ENCODE data around the gene PLEKHH1.

GRCh38 chr14:67586369-67586768 is 53.3 kb downstream of the PLEKHH1 start:
- TF ChIP-seq GTF2F1 (IDR thresholded peaks at IDR 0.05; ENCODE audit: borderline replicate concordance, low read depth, low read length), result no peak
- no peak for TF ChIP-seq CTCF (IDR thresholded peaks at IDR 0.05; ENCODE audit: control extremely low read depth in 1 of 3, insufficient read depth in 1 of 3, low read depth in 1 of 3, low read length in 3 of 3)
- no peak for TF ChIP-seq ZNF274 (IDR thresholded peaks at IDR 0.05; ENCODE audit: borderline replicate concordance, extremely low read depth, low read length)
- TF ChIP-seq JUN (IDR thresholded peaks at IDR 0.05; ENCODE audit: low read depth, low read length), result no peak
- TF ChIP-seq POLR2A (IDR thresholded peaks at IDR 0.05; ENCODE audit: control extremely low read depth in 1 of 2, low read depth in 2 of 2, low read length in 2 of 2), result no peak
- no peak for TF ChIP-seq MAFK (IDR thresholded peaks at IDR 0.05; ENCODE audit: low read depth, low read length)
- TF ChIP-seq YY1 (IDR thresholded peaks at IDR 0.05; ENCODE audit: low read depth, low read length), result no peak
- TF ChIP-seq, protein P1, sequence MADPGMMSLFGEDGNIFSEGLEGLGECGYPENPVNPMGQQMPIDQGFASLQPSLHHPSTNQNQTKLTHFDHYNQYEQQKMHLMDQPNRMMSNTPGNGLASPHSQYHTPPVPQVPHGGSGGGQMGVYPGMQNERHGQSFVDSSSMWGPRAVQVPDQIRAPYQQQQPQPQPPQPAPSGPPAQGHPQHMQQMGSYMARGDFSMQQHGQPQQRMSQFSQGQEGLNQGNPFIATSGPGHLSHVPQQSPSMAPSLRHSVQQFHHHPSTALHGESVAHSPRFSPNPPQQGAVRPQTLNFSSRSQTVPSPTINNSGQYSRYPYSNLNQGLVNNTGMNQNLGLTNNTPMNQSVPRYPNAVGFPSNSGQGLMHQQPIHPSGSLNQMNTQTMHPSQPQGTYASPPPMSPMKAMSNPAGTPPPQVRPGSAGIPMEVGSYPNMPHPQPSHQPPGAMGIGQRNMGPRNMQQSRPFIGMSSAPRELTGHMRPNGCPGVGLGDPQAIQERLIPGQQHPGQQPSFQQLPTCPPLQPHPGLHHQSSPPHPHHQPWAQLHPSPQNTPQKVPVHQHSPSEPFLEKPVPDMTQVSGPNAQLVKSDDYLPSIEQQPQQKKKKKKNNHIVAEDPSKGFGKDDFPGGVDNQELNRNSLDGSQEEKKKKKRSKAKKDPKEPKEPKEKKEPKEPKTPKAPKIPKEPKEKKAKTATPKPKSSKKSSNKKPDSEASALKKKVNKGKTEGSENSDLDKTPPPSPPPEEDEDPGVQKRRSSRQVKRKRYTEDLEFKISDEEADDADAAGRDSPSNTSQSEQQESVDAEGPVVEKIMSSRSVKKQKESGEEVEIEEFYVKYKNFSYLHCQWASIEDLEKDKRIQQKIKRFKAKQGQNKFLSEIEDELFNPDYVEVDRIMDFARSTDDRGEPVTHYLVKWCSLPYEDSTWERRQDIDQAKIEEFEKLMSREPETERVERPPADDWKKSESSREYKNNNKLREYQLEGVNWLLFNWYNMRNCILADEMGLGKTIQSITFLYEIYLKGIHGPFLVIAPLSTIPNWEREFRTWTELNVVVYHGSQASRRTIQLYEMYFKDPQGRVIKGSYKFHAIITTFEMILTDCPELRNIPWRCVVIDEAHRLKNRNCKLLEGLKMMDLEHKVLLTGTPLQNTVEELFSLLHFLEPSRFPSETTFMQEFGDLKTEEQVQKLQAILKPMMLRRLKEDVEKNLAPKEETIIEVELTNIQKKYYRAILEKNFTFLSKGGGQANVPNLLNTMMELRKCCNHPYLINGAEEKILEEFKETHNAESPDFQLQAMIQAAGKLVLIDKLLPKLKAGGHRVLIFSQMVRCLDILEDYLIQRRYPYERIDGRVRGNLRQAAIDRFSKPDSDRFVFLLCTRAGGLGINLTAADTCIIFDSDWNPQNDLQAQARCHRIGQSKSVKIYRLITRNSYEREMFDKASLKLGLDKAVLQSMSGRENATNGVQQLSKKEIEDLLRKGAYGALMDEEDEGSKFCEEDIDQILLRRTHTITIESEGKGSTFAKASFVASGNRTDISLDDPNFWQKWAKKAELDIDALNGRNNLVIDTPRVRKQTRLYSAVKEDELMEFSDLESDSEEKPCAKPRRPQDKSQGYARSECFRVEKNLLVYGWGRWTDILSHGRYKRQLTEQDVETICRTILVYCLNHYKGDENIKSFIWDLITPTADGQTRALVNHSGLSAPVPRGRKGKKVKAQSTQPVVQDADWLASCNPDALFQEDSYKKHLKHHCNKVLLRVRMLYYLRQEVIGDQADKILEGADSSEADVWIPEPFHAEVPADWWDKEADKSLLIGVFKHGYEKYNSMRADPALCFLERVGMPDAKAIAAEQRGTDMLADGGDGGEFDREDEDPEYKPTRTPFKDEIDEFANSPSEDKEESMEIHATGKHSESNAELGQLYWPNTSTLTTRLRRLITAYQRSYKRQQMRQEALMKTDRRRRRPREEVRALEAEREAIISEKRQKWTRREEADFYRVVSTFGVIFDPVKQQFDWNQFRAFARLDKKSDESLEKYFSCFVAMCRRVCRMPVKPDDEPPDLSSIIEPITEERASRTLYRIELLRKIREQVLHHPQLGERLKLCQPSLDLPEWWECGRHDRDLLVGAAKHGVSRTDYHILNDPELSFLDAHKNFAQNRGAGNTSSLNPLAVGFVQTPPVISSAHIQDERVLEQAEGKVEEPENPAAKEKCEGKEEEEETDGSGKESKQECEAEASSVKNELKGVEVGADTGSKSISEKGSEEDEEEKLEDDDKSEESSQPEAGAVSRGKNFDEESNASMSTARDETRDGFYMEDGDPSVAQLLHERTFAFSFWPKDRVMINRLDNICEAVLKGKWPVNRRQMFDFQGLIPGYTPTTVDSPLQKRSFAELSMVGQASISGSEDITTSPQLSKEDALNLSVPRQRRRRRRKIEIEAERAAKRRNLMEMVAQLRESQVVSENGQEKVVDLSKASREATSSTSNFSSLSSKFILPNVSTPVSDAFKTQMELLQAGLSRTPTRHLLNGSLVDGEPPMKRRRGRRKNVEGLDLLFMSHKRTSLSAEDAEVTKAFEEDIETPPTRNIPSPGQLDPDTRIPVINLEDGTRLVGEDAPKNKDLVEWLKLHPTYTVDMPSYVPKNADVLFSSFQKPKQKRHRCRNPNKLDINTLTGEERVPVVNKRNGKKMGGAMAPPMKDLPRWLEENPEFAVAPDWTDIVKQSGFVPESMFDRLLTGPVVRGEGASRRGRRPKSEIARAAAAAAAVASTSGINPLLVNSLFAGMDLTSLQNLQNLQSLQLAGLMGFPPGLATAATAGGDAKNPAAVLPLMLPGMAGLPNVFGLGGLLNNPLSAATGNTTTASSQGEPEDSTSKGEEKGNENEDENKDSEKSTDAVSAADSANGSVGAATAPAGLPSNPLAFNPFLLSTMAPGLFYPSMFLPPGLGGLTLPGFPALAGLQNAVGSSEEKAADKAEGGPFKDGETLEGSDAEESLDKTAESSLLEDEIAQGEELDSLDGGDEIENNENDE (IDR thresholded peaks at IDR 0.05; ENCODE audit: insufficient replicate concordance, low read length), result no peak
- no peak for TF ChIP-seq RAD21 (IDR thresholded peaks at IDR 0.05 in 1 of 2, conservative IDR thresholded peaks at IDR 0.05 in 1 of 2; ENCODE audit: low read depth in 2 of 2, low read length in 2 of 2)
- TF ChIP-seq SP1 (IDR thresholded peaks at IDR 0.05; ENCODE audit: low read depth, low read length), result no peak
